ENCODE data around the gene MAPKAPK2. TPM values are rescaled to one million over a fixed set of nuclear protein-coding genes. Genes with fewer than 3 reads are reported as not detected.

MAPKAPK2 gene
- total and polyA plus RNA-seq, 2 of the 13 experiments (the other 11 are each of a cell fraction or from before 2014, with no cell fraction given): 16.6 to 34.0 TPM

DNA sequence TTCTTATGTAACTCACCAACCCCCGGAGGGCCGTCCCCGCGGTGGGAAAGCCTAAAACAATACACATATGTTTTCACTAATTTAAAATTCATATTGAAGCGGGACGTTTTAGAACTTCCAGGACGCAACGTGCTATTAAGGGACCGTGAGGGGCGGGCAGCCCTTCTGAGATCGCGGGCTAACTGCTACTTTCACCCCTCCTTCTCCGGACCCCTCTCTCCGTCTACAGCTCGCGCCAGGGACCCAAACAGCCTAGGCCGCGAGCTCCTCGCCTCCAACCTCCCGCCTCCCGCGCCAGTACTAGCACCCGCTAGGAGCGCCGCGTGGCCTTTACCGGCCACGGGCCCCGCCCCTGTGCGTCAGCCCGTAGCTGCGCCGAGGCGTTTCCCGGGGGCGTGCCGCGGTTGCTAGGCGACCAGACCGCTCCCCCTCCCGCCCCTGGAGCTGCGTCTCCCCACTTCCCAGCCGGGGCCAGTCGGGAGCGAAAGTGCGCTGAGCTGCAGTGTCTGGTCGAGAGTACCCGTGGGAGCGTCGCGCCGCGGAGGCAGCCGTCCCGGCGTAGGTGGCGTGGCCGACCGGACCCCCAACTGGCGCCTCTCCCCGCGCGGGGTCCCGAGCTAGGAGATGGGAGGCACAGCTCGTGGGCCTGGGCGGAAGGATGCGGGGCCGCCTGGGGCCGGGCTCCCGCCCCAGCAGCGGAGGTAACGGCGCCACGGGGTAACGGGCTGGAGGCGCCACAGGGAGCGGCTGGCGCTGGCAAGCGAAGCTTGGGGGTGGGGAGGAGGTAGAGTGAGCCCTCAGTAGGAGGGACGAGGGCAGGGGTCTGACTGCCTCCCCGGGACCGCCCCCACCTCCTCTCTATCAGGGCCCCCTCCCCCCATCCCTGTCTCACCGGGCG is 49.4 kb upstream of the MAPKAPK2 start, which contains the start of gene DYRK3 (continued):
- TF ChIP-seq, protein P1, sequence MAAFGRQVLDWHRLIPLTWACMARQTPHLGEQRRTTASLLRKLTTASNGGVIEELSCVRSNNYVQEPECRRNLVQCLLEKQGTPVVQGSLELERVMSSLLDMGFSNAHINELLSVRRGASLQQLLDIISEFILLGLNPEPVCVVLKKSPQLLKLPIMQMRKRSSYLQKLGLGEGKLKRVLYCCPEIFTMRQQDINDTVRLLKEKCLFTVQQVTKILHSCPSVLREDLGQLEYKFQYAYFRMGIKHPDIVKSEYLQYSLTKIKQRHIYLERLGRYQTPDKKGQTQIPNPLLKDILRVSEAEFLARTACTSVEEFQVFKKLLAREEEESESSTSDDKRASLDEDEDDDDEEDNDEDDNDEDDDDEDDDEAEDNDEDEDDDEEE (CRISPR knock-in tag; IDR thresholded peaks at IDR 0.05): peak; percentile 48; the same call in 1 of the 2 replicates
- TF ChIP-seq SOX5 (CRISPR knock-in tag; IDR thresholded peaks at IDR 0.05; ENCODE audit: borderline replicate concordance) (peak; percentile 49; the same call in 1 of the 2 replicates), ZNF597 (CRISPR knock-in tag; IDR thresholded peaks at IDR 0.05) (no peak), SAFB2 (CRISPR knock-in tag; IDR thresholded peaks at IDR 0.05; ENCODE audit: borderline replicate concordance, low read depth) (0 out of 2 replicates have a peak, but pooled peaks have one; percentile 22), ZNF337 (CRISPR knock-in tag; IDR thresholded peaks at IDR 0.05; ENCODE audit: borderline replicate concordance, low read depth) (no peak; the same call in 1 of the 2 replicates), CCAR2 (optimal IDR thresholded peaks at IDR 0.05; ENCODE audit: low read depth, low read length) (no peak), MED1 (CRISPR knock-in tag; IDR thresholded peaks at IDR 0.05) (peak; percentile 33; the same call in 1 of the 2 replicates), PTBP1 (IDR thresholded peaks at IDR 0.05; ENCODE audit: low read depth, low read length, poor library complexity, severe bottlenecking) (no peak)
- TF ChIP-seq, protein P2, sequence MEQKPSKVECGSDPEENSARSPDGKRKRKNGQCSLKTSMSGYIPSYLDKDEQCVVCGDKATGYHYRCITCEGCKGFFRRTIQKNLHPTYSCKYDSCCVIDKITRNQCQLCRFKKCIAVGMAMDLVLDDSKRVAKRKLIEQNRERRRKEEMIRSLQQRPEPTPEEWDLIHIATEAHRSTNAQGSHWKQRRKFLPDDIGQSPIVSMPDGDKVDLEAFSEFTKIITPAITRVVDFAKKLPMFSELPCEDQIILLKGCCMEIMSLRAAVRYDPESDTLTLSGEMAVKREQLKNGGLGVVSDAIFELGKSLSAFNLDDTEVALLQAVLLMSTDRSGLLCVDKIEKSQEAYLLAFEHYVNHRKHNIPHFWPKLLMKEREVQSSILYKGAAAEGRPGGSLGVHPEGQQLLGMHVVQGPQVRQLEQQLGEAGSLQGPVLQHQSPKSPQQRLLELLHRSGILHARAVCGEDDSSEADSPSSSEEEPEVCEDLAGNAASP (CRISPR knock-in tag; IDR thresholded peaks at IDR 0.05; ENCODE audit: borderline replicate concordance): no peak
- TF ChIP-seq, protein P3, sequence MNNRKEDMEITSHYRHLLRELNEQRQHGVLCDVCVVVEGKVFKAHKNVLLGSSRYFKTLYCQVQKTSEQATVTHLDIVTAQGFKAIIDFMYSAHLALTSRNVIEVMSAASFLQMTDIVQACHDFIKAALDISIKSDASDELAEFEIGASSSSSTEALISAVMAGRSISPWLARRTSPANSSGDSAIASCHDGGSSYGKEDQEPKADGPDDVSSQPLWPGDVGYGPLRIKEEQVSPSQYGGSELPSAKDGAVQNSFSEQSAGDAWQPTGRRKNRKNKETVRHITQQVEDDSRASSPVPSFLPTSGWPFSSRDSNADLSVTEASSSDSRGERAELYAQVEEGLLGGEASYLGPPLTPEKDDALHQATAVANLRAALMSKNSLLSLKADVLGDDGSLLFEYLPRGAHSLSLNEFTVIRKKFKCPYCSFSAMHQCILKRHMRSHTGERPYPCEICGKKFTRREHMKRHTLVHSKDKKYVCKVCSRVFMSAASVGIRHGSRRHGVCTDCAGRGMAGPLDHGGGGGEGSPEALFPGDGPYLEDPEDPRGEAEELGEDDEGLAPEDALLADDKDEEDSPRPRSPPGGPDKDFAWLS (CRISPR knock-in tag; IDR thresholded peaks at IDR 0.05; ENCODE audit: borderline replicate concordance): peak; percentile 33; the same call in 1 of the 2 replicates
- TF ChIP-seq, protein P4, sequence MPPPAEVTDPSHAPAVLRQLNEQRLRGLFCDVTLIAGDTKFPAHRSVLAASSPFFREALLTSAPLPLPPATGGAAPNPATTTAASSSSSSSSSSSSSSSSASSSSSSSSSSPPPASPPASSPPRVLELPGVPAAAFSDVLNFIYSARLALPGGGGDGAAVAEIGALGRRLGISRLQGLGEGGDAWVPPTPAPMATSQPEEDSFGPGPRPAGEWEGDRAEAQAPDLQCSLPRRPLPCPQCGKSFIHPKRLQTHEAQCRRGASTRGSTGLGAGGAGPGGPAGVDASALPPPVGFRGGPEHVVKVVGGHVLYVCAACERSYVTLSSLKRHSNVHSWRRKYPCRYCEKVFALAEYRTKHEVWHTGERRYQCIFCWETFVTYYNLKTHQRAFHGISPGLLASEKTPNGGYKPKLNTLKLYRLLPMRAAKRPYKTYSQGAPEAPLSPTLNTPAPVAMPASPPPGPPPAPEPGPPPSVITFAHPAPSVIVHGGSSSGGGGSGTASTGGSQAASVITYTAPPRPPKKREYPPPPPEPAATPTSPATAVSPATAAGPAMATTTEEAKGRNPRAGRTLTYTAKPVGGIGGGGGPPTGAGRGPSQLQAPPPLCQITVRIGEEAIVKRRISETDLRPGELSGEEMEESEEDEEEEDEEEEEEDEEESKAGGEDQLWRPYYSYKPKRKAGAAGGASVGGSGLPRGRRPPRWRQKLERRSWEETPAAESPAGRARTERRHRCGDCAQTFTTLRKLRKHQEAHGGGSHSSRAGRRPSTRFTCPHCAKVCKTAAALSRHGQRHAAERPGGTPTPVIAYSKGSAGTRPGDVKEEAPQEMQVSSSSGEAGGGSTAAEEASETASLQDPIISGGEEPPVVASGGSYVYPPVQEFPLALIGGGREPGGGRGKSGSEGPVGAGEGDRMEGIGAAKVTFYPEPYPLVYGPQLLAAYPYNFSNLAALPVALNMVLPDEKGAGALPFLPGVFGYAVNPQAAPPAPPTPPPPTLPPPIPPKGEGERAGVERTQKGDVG (CRISPR knock-in tag; IDR thresholded peaks at IDR 0.05; ENCODE audit: borderline replicate concordance): peak; percentile 87; the same call in 1 of the 2 replicates
- TF ChIP-seq, protein P5, sequence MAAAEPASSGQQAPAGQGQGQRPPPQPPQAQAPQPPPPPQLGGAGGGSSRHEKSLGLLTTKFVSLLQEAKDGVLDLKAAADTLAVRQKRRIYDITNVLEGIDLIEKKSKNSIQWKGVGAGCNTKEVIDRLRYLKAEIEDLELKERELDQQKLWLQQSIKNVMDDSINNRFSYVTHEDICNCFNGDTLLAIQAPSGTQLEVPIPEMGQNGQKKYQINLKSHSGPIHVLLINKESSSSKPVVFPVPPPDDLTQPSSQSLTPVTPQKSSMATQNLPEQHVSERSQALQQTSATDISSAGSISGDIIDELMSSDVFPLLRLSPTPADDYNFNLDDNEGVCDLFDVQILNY (CRISPR knock-in tag; conservative IDR thresholded peaks at IDR 0.05): no peak; the same call in 1 of the 2 replicates
- TF ChIP-seq, protein P6, sequence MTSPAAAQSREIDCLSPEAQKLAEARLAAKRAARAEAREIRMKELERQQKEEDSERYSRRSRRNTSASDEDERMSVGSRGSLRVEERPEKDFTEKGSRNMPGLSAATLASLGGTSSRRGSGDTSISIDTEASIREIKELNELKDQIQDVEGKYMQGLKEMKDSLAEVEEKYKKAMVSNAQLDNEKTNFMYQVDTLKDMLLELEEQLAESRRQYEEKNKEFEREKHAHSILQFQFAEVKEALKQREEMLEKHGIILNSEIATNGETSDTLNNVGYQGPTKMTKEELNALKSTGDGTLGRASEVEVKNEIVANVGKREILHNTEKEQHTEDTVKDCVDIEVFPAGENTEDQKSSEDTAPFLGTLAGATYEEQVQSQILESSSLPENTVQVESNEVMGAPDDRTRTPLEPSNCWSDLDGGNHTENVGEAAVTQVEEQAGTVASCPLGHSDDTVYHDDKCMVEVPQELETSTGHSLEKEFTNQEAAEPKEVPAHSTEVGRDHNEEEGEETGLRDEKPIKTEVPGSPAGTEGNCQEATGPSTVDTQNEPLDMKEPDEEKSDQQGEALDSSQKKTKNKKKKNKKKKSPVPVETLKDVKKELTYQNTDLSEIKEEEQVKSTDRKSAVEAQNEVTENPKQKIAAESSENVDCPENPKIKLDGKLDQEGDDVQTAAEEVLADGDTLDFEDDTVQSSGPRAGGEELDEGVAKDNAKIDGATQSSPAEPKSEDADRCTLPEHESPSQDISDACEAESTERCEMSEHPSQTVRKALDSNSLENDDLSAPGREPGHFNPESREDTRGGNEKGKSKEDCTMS (CRISPR knock-in tag; conservative IDR thresholded peaks at IDR 0.05): no peak
